Osteocyte (in vitro differentiated cells): ENCODE data around the gene MARF1. TPM values are rescaled to one million over a fixed set of nuclear protein-coding genes. Genes with fewer than 3 reads are reported as not detected.
"Not testable (repeated sequence)": the region's sequence is repeated elsewhere in the genome, so short reads cannot be mapped to it uniquely, and the experiment has no call there.

Source experiments
- DNase-seq: peaks from one replicate; pipeline ENCODE4 v3.0.0; 2021; ENCODE audit warnings: mixed read lengths; ENCODE audit not compliant: unreplicated experiment; ENCODE audit errors: extremely low spot score
- H3K27ac Mint-ChIP-seq: one replicate; pipeline ENCODE4 v1.8.0; 2021; ENCODE audit warnings: mild to moderate bottlenecking, mixed read lengths; ENCODE audit not compliant: unreplicated experiment
- H3K27me3 Mint-ChIP-seq: one replicate; pipeline ENCODE4 v1.8.0; 2021; ENCODE audit warnings: mixed read lengths; ENCODE audit not compliant: unreplicated experiment
- H3K36me3 Mint-ChIP-seq: one replicate; pipeline ENCODE4 v1.8.0; 2021; ENCODE audit warnings: mixed read lengths; ENCODE audit not compliant: unreplicated experiment
- H3K4me1 Mint-ChIP-seq: one replicate; pipeline ENCODE4 v1.8.0; 2021; ENCODE audit warnings: mixed read lengths; ENCODE audit not compliant: unreplicated experiment
- H3K4me3 Mint-ChIP-seq: one replicate; pipeline ENCODE4 v1.8.0; 2021; ENCODE audit warnings: mild to moderate bottlenecking, moderate library complexity, mixed read lengths; ENCODE audit not compliant: unreplicated experiment
- H3K9me3 Mint-ChIP-seq: one replicate; pipeline ENCODE4 v1.8.0; 2021; ENCODE audit warnings: mixed read lengths; ENCODE audit not compliant: unreplicated experiment
- total RNA-seq: library from RNA; stranded (reverse); gene quantifications from 2 replicates; pipeline ENCODE4 v1.2.1, GENCODE V29; 2021
- TF ChIP-seq, protein P1 (sequence below): fragments of 200-600 bp; sonication (generic); IDR thresholded peaks from 2 replicates; pipeline ENCODE4 v1.5.0; 2021; ENCODE audit warnings: antibody characterized with exemption, mild to moderate bottlenecking, moderate library complexity

The MARF1 gene
- total RNA-seq, 1 donor from 2014 or later = 83.0 TPM

DNA sequence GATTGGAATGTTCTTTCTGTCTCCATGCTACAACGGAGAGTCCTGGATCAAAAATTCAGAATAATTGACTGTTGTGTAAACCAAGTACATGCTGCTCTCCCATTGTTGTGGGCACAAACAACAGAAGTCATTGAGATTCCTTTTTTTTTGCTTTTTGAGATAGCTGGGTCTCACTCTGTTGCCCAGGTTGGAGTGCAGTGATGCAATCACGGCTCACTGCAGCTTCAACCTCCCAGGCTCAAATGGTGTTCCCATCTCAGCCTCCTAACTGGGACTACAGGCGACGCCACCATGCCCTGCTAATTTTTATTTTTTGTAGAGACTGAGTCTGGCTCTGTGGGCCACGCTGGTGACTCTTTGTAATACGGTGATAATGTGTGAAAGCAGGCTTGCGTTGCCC, 31.6 kb upstream of the MARF1 start:
- Mint-ChIP-seq H3K27ac (peak overlapping the region; percentile 95), H3K27me3 (no peaks in the 10 kb centered on the region), H3K4me1 (peaks cover 20% of the 10 kb centered on the region), H3K36me3 (peaks cover 15% of the 10 kb centered on the region), H3K9me3 (no peaks in the 10 kb centered on the region), H3K4me3 (no peak overlapping the region)
- TF ChIP-seq, protein P1, sequence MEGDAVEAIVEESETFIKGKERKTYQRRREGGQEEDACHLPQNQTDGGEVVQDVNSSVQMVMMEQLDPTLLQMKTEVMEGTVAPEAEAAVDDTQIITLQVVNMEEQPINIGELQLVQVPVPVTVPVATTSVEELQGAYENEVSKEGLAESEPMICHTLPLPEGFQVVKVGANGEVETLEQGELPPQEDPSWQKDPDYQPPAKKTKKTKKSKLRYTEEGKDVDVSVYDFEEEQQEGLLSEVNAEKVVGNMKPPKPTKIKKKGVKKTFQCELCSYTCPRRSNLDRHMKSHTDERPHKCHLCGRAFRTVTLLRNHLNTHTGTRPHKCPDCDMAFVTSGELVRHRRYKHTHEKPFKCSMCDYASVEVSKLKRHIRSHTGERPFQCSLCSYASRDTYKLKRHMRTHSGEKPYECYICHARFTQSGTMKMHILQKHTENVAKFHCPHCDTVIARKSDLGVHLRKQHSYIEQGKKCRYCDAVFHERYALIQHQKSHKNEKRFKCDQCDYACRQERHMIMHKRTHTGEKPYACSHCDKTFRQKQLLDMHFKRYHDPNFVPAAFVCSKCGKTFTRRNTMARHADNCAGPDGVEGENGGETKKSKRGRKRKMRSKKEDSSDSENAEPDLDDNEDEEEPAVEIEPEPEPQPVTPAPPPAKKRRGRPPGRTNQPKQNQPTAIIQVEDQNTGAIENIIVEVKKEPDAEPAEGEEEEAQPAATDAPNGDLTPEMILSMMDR = no peak
- no peak for DNase-seq

DNA sequence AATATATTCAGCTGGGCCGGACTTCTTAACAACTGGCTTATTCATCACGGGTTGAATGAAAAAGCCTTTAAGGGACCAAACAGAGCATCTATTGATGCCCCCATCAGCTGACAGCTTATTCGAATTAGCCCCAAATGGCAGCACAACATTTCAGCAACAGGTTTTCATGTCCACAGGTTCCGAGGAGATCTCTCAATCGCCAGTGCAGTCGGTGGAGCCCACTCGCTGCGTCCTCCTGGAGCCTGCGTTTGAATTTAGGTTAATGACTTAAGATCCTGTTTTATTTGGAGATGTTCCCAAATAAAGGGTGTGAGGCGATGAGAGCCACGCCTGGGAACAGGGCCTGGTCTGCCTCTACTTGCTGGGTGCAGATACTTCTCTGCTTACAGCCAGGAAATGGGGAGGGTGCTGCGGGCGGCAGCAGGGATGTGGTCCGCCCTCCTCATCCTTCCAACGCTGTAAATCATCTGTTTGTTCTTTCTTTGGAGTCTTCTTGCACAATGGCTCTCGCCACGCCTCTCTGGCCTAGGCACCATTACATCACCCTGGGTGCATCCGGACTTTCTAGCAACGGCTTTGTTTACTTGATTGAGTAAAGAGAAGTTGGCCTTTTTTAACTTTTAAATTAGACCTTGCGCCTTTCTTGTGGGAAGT, 29.7 kb upstream of the MARF1 start:
- peak; percentile 86 for DNase-seq
- peak overlapping the region; percentile 10 for H3K4me3 Mint-ChIP-seq
- peak overlapping the region; percentile 95 for H3K27ac Mint-ChIP-seq
- peaks cover 20% of the 10 kb centered on the region for H3K4me1 Mint-ChIP-seq
- H3K36me3 Mint-ChIP-seq = peaks cover 11% of the 10 kb centered on the region
- TF ChIP-seq, protein P1 = no peak
- H3K9me3 Mint-ChIP-seq = no peaks in the 10 kb centered on the region
- H3K27me3 Mint-ChIP-seq = no peaks in the 10 kb centered on the region

DNA sequence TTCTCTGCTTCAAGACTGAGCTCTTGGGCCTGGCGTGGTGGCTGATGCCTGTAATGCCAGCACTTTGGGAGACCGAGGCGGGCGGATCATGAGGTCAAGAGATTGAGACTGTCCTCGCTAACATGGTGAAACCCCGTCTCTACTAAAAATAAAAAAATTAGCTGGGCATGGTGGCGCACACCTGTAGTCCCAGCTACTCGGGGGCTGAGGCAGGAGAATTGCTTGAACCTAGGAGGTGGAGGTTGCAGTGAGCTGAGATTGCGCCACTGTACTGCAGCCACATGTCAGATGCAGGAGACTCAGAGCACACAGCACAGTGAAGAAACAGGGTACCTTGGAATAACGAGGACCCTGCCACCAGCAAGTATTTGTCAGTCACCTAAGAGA, 29.2 kb upstream of the MARF1 start:
- Mint-ChIP-seq H3K27ac (peak overlapping the region; percentile 95), H3K4me1 (peaks cover 20% of the 10 kb centered on the region), H3K36me3 (peaks cover 12% of the 10 kb centered on the region)
- H3K4me3 Mint-ChIP-seq, H3K9me3 Mint-ChIP-seq, DNase-seq, H3K27me3 Mint-ChIP-seq: not testable (repeated sequence)

DNA sequence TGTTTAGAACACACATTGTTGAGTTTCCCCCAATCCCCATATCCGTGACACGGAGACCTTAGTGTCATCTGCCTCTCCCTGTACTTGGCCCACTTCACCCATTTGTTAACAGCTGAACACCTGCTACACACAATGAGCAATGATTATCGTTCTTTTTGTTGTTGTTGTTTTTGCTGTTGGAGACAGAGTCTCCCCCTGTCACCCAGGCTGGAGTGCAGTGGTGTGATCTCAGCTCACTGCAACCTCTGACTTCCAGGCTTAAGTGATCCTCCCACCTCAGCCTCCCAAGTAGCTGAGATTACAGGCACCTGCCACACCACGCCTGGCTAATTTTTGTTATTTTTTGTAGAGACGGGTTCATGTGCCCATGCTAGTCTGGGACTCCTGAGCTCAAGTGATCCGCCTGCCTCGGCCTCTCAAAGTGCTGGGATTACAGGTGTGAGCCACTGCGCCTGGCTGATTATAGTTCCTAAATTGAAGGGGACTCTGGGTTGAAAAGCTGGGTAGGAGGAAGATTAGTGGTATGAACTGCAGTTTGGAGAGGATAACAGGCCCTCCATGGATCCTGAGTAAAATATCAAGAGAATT, 28.7 kb upstream of the MARF1 start:
- no peak for DNase-seq
- TF ChIP-seq, protein P1 = no peak
- no peaks in the 10 kb centered on the region for H3K27me3 Mint-ChIP-seq
- no peaks in the 10 kb centered on the region for H3K9me3 Mint-ChIP-seq
- peaks cover 9% of the 10 kb centered on the region for H3K36me3 Mint-ChIP-seq
- H3K4me3 Mint-ChIP-seq = no peak overlapping the region
- H3K4me1 Mint-ChIP-seq = peaks cover 20% of the 10 kb centered on the region
- H3K27ac Mint-ChIP-seq = peak overlapping the region; percentile 95

DNA sequence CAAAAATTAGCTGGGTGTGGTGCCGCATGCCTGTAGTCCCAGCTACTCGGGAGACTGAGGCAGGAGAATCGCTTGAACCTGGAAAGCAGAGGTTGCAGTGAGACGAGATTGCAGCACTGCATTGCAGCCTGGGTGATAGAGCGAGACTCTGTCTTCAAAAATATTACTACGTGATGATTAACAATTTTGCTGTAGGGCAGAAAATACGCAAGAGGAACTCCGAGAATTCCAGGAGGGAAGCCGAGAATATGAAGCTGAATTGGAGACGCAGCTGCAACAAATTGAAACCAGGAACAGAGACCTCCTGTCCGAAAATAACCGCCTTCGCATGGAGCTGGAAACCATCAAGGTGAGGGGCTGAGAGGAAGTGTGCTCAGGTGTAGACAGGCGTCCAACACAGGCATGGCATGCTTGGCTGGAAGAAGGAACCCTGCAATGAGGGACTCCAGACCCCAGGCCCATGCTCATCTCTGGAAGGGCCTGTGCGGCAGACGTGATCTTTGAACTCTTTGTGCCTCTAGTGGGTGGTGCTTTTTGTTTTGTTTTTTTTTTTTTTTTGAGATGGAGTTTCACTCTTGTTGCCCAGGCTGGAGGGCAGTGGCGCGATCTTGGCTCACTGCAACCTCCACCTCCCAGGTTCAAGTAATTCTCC, 24.3 kb upstream of the MARF1 start:
- no peak for DNase-seq
- H3K36me3 Mint-ChIP-seq = peaks cover 18% of the 10 kb centered on the region
- H3K27me3 Mint-ChIP-seq = no peaks in the 10 kb centered on the region
- TF ChIP-seq, protein P1 = no peak
- H3K4me3 Mint-ChIP-seq = no peak overlapping the region
- H3K9me3 Mint-ChIP-seq = no peaks in the 10 kb centered on the region
- no peak overlapping the region for H3K27ac Mint-ChIP-seq
- H3K4me1 Mint-ChIP-seq = peaks cover 4% of the 10 kb centered on the region
